Articular chondrocyte of knee joint (primary cell): Measurements from ENCODE around the gene PANX3. TPM values are rescaled to one million over a fixed set of nuclear protein-coding genes. Genes with fewer than 3 reads are reported as not detected.

ENCODE experiments used
- small RNA-seq: library from RNA; depleted of rRNA; stranded (forward); fragments of <200 nt; gene quantifications from one replicate; pipeline ENCODE3, GENCODE V24; 2012
- total RNA-seq: library from RNA; depleted of rRNA; stranded (reverse); fragments of >200 nt; gene quantifications from 2 replicates; pipeline ENCODE4 v1.2.3, GENCODE V29; 2012

PANX3 gene, protein sequence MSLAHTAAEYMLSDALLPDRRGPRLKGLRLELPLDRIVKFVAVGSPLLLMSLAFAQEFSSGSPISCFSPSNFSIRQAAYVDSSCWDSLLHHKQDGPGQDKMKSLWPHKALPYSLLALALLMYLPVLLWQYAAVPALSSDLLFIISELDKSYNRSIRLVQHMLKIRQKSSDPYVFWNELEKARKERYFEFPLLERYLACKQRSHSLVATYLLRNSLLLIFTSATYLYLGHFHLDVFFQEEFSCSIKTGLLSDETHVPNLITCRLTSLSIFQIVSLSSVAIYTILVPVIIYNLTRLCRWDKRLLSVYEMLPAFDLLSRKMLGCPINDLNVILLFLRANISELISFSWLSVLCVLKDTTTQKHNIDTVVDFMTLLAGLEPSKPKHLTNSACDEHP
- total RNA-seq, result 0.22 TPM in 1 of 2 replicates, not detected in the other

DNA sequence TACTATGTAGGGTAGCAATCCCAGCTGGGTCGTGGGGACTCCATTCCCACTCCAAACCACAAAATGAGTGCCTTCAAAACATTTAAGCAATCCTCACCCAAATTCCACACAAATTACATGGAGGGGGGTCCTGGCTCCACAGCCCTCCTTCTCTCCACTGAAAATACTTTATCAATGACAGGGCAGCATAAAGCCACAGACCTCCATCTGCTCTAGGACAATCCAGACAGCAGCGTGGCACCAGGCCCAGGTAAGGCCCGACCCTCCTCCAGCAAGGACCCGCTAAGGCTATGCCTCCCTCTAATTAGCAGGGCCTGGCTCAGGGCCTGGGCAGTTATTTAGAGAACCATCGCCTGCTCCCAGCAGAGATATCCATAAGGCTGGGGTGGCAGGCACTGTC, at the start of gene PANX3:
Gene PANX3 (plus strand): TSS at position 365 of the 400 bp plus-strand sequence. CDS start 129 bp downstream, outside the sequence.

DNA sequence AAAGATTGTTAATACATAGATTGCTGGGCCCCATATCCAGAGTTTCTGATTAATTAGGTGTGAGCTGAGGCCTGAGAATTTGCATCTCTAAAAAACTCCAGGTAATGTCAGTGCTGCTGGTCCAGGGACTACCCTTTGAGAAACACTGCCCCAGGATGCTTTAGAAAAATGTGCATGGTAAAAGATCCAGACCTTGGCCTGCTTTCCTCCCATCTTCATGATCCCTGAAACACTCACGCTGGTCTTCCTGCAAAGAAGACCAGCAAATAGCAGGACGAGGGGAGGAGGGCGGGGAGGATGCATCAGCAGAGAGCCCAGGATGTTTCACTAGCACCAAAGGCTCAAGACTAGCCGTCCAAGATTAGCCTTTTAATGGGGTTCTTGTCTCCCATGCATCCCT, 41.5 kb upstream of the PANX3 start, which contains the start of gene OR8A1:
Gene OR8A1 (plus strand): TSS at position 301 of the 400 bp plus-strand sequence. CDS start 123 bp downstream, outside the sequence.

DNA sequence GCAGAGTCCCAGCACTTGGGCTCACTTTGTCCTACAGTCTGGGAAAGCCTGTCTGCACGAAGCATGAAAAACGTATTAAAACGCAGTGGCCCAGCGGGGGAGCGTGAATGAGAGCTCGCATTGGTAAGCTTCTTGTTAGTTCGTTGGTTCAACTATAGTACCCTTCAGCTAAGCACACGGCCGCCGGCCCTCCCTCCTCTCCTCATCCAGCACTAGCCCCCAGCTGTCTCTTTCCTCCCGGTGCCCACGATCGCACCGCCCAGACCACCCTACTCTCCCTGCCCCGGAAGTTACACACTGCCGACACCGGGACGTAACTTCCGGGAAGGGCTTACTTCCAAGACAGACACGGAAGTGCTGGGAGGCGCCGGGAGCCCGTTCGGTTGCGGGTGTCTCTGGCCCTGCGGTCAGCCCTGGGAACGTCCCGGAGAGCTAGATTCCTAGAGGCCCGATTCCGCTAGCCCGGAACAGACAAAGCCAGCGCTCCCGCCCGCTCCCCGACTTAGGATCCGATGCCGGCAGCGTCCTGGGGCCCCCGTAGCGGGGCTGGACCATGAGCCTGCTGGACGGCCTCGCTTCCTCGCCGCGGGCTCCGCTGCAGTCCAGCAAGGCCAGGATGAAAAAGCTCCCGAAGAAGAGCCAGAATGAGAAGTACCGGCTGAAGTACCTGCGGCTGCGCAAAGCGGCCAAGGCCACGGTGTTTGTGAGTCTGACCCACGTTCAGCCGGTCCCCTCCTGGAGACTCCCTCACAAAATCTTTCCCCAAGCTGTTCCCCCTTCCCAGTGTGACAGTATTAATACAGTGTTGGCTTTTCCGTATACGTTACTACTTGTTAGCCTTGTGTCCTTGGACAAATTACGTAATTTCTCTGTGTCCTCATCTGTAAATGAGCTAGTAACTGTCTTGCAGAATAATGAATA, 11.6 kb downstream of the PANX3 start, which contains the start of gene TBRG1:
Gene TBRG1 (plus strand): TSS at position 334 of the 921 bp plus-strand sequence. CDS start 220 bp downstream, at position 554.

Small RNA genes within 50 kb of the gene (small RNA-seq; reads per million reads assigned to genes)
- gene RNA5SP352, result not detected

Other genes with a start within 250 kb of the PANX3 start
- gene OR8B2, start 226.9 kb upstream of the PANX3 start, total RNA-seq, result not detected in 2 replicates
- gene OR8B3, start 212.4 kb upstream of the PANX3 start, total RNA-seq, result not detected in 2 replicates
- gene OR8B4, start 186.6 kb upstream of the PANX3 start, total RNA-seq, result not detected in 2 replicates
- gene OR8B8, start 165.7 kb upstream of the PANX3 start, total RNA-seq, result not detected in 2 replicates
- not detected in 2 replicates for gene OR8B12, start 67.8 kb upstream of the PANX3 start, total RNA-seq
- under 0.01 TPM in 1 of 2 replicates, not detected in the other for gene OR8A1, start 41.4 kb upstream of the PANX3 start, total RNA-seq
- gene TBRG1, start 11.4 kb downstream of the PANX3 start, total RNA-seq, result 36.2 and 36.4 TPM in 2 replicates
- 13.1 and 16.0 TPM in 2 replicates for gene SIAE, start 62.3 kb downstream of the PANX3 start, total RNA-seq
- gene SPA17, start 62.5 kb downstream of the PANX3 start, total RNA-seq, result 18.9 and 23.9 TPM in 2 replicates
- gene NRGN, start 128.5 kb downstream of the PANX3 start, total RNA-seq, result 0.39 and 0.65 TPM in 2 replicates
- gene VSIG2, start 140.8 kb downstream of the PANX3 start, total RNA-seq, result not detected in 2 replicates
- 0.13 and 0.54 TPM in 2 replicates for gene ESAM, start 150.9 kb downstream of the PANX3 start, total RNA-seq
- gene MSANTD2, start 189.0 kb downstream of the PANX3 start, total RNA-seq, result 10.2 and 10.8 TPM in 2 replicates